Measurements from ENCODE around the gene OSBPL7.
A peak's percentile ranks its signal among the peaks of the same experiment; 100 is the strongest.

The OSBPL7 gene

GRCh38 chr17:47821424-47822391 lies at the start of gene OSBPL7:
TSS of gene OSBPL7 (minus strand) at chr17:47821794. CDS start at chr17:47820278, 1,516 bp downstream.
- DNase-seq (ENCODE audit: low spot score), result peak; percentile 92

GRCh38 chr17:47871048-47871447 lies 49.5 kb upstream of the OSBPL7 start:
- no peak for DNase-seq (ENCODE audit: low spot score)

DNA sequence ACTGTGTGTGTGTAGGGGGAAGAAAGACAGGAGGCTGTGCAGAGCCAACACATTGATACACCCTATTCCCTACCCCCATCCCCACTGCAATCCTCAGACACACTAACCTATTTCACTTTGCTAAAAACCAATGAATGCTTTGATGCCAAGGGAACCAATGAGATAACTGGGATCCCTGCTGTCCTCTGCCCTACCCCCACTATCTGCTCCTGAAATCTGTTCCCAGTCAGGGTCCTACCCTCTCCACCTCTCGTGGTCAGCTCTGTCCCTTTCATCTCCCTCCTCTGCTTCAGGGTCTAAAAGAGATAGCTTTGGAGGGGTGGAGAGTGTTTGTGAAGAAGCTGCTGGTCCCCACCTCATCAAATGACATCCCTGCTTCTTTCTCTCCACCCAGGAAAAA lies 48.5 kb upstream of the OSBPL7 start:
- DNase-seq (ENCODE audit: low spot score), result no peak

- no peak for DNase-seq (ENCODE audit: low spot score)
Measured at GRCh38 chr17:47869114-47869513, 47.5 kb upstream of the OSBPL7 start.

GRCh38 chr17:47867813-47868533 lies 46.4 kb upstream of the OSBPL7 start:
- DNase-seq (ENCODE audit: low spot score), result no peak

GRCh38 chr17:47866941-47867340 lies 45.3 kb upstream of the OSBPL7 start:
- no peak for DNase-seq (ENCODE audit: low spot score)

DNA sequence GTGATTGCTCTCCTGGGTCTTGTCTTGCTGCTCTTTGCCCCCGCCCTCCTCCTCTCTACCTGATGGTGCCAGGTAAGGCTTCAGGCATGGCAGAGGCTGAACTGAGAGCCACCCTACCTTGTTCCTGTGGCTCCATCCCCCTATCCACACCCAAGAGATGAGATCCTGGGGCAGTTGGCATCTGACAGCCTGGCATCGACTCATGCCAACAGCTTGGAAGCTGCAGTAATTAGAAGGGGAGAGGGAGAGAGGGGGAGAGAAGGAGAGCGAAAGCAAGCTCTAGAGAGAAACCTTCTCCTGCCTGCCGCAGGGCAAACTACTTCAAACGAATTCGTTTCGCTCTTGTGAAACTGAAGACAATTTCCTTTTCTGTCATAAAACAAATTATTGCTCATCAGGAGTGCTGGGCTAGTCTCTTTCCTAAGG lies 43.2 kb upstream of the OSBPL7 start:
- peak; percentile 22 for DNase-seq (ENCODE audit: low spot score)

DNA sequence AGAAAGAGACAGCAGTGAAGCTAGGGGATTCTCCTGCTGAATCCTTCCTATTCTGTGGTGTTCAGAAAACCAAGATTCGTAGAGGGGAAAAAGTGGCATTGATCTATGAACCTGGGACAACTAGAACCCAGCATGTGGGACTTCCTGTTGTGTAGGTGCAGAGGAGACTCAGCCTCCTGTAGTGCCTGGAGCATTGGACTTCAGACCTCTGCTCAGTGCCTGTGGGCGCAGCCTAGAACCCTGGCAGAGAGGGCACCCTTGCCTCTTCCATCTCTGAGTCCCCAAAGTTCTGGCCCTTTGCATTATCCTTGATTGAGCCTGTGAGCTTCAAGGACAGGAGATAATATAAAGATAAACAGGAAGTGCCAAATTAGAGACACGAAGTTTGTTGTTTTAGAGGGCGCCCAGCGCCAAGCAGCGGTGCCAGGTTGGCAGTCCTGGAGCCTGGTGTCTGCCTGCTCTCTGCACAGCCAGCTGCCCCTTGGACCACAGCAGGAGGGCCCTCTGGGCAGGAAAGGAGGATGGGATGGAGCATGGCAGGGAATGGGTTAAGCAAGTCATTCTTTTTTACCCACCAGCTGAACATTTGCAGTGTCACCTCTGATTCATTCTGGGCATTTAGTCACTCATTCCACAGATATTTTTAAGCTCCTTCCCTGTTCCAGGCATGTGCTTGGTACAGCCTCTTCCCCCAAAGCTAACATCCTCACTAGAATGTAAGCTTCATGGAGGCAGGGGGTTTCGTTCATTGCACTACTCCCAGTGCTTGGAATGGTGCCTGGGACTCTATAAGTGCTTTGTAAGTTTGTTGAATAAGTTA lies 41.2 kb upstream of the OSBPL7 start:
- DNase-seq (ENCODE audit: low spot score), result peak; percentile 91

DNA sequence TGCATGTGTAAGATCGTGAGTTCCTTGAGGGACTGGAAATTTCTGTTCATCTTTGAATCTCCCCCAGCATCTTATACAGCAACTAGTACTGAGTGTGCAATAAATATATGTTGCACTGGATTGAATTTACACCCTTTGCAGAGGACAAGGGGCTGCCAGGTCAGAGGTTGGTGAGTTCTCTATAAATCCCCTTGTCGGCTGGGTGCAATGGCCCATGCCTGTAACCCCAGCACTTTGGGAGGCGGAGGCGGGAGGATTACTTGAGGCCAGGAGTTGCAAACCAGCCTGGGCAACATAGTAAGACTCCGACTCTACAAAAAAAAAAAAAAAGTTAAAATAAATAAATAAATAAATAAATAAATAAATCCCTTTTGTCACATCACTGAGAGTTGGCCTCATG lies 38.8 kb upstream of the OSBPL7 start:
- DNase-seq (ENCODE audit: low spot score), result no peak

- DNase-seq (ENCODE audit: low spot score), result no peak
Measured at GRCh38 chr17:47857551-47858455, 36.2 kb upstream of the OSBPL7 start.

GRCh38 chr17:47856830-47857229 lies 35.2 kb upstream of the OSBPL7 start:
- DNase-seq (ENCODE audit: low spot score), result no peak

- no peak for DNase-seq (ENCODE audit: low spot score)
Measured at GRCh38 chr17:47855737-47856136, 34.1 kb upstream of the OSBPL7 start.

DNA sequence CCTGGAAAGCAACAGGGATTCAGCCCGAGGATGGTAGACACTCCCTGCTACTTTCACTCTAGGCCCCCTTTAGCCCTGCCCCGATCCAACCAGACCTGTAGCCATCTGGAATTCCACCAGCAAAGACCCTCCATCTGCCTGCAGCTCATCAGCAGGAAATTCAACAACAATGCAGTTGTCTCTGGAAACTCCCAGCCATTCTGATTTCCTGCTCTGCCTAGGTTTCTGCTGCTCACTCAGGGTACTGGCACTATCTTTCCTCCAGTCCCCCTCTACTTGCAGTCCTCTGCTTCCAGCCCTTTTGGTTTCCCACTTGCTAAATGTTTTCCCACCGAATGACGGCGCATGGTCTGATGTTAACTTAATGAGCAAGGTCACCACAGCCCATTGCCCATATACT lies 32.0 kb upstream of the OSBPL7 start:
- DNase-seq (ENCODE audit: low spot score), result no peak

DNA sequence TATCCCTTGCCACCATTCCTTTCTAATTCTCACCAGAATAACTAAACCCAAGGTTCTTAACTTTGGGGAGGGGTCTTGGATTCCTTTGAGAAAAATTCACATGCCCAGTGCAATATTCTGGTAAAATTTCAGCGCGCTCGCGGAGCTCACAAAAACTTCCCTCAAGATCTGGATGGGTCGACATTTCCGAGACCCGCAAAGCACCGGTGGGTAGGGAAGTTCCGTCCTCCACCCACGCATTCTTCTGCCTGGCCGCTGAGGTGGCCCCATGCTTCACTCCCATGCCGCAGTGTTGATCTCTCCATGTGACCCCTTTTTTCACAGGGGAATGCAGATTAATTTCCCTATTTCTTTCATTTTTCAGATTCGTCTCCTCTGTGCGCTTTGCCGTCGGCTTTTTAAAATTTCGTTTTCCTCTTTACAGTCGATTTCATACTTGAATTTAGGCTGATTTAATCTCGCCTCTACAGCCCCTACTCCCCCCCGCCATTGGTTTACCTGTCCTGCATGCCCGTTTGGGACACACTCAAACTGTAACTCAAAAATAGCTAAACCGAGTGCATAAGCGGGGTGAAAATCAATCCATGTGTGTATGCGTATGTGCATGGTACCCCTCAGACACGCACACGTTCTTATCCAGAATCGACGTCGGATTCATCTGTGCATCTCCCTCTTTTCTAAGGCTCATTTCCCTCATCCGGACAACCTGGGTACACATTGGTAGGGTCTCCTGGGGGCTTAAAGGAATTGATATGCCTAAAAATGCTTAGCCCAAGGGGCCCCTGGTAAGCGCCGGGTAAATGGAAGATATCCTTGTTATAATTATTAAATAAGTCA lies 30.7 kb upstream of the OSBPL7 start:
- DNase-seq (ENCODE audit: low spot score), result no peak

DNA sequence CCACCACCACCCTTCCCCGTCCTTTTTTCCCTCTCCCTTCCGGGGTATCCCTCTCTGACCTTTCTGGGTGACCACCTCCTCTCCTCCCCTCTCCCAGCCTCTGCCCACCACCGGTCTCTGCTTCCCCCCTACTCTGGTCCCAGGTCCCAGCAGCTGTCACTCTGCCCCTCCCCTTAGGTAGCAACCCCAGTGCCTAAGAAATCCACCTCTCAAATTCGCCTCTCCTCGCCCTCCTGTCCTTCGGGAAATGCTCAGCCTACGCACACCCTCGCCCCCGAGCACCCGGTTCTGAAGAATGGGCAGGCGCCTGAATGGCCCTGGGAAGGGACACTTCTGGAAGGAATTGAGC lies 30.1 kb upstream of the OSBPL7 start:
- DNase-seq (ENCODE audit: low spot score), result no peak

- peak; percentile 92 for DNase-seq (ENCODE audit: low spot score)
Measured at GRCh38 chr17:47850692-47851573, 29.3 kb upstream of the OSBPL7 start, which contains the start of gene SP6. TSS of gene SP6 (minus strand) at chr17:47851163. CDS start at chr17:47848429, 2,734 bp downstream.

DNA sequence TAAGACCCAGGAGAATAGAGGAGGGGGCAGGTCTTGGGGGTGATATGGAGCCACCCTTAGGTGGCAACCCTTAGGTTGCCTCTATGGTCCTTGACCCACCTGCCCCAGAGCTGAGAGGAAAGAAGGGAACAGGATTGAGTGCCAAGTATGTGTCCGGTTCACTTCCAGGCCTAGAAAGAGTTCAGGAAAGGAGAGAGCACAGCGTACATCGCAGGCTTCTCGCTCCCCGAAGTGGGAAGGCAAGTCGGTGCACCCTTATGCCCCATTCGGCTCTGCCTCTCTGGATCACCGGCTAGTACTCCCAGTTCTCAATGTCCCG lies 28.7 kb upstream of the OSBPL7 start:
- no peak for DNase-seq (ENCODE audit: low spot score)

DNA sequence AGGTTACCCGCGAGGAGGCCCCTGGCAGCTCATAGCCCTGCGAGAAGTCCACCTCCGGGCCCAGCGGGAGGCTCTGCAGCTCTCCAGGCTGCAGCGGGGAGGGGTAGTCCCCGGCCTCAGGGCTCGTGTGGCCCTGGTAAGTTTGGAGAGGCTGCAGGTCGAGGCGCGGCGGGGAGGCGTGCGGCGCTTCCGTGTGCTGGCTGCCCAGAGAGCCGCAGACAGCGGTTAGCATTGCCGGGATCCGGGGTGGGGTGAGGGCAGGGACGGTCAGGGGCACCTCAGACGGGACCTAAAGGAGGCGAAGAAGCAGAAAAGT lies 26.6 kb upstream of the OSBPL7 start:
- no peak for DNase-seq (ENCODE audit: low spot score)

- DNase-seq (ENCODE audit: low spot score), result no peak
Measured at GRCh38 chr17:47847341-47848197, 26.0 kb upstream of the OSBPL7 start.

Data from kidney tubule cell (primary cell).